Keratinocyte (primary cell): ENCODE measurements around the gene TMEM127. TPM values are rescaled to one million over a fixed set of nuclear protein-coding genes. Genes with fewer than 3 reads are reported as not detected.

Source experiments
- DNase-seq: peaks from one replicate; pipeline ENCODE4 v3.0.0-alpha.2; 2011; ENCODE audit warnings: low read depth, missing footprints, low spot score
- FAIRE-seq: peaks from 2 replicates; lab custom pipeline; 2011; peaks lifted over from hg19 to GRCh38; lab: Jason Lieb, UNC
- H2AFZ ChIP-seq: 2 replicates; pipeline ENCODE4 v1.6.0; 2012; ENCODE audit warnings: low read length, control low read depth, inconsistent platforms; ENCODE audit not compliant: control insufficient read depth
- H3K27ac ChIP-seq: 2 replicates; pipeline ENCODE4 v1.5.1; 2011; ENCODE audit warnings: low read length; ENCODE audit not compliant: control insufficient read depth, insufficient read depth
- H3K27me3 ChIP-seq: 3 replicates; pipeline ENCODE4 v1.6.0; 2011; ENCODE audit warnings: low read length; ENCODE audit not compliant: control insufficient read depth, insufficient read depth; ENCODE audit errors: extremely low read depth
- H3K36me3 ChIP-seq, 2 experiments: 2 replicates in 1 of 2; 3 replicates in 1 of 2; pipeline ENCODE4 v1.5.1; 2011; ENCODE audit warnings: low read length in 2 of 2, mild to moderate bottlenecking in 1 of 2; ENCODE audit not compliant: control insufficient read depth in 2 of 2, insufficient read depth in 2 of 2; ENCODE audit errors: extremely low read depth in 1 of 2
- H3K4me1 ChIP-seq: 3 replicates; pipeline ENCODE4 v1.5.1; 2011; ENCODE audit warnings: low read length; ENCODE audit not compliant: control insufficient read depth, insufficient read depth; ENCODE audit errors: extremely low read depth
- H3K4me2 ChIP-seq: 3 replicates; pipeline ENCODE4 v1.6.0; 2011; ENCODE audit warnings: low read depth, low read length; ENCODE audit not compliant: control insufficient read depth, insufficient read depth; ENCODE audit errors: extremely low read depth
- H3K4me3 ChIP-seq, 3 experiments: fragments of 200-600 bp in 1 of 3; sonication (generic) in 1 of 3; 2 replicates in 2 of 3; 3 replicates in 1 of 3; pipeline ENCODE4 v1.5.1; 2011 to 2016; ENCODE audit warnings: low read length in 3 of 3, mild to moderate bottlenecking in 3 of 3, control low read depth in 2 of 3, inconsistent platforms in 1 of 3, low read depth in 1 of 3, mixed read lengths in 1 of 3, mixed run types in 1 of 3, moderate library complexity in 1 of 3; ENCODE audit not compliant: control insufficient read depth in 2 of 3, insufficient read depth in 2 of 3; ENCODE audit errors: extremely low read depth in 1 of 3
- H3K79me2 ChIP-seq: 2 replicates; pipeline ENCODE4 v1.6.0; 2012; ENCODE audit warnings: low read length; ENCODE audit not compliant: control insufficient read depth, insufficient read depth
- H3K9ac ChIP-seq: 3 replicates; pipeline ENCODE4 v1.6.0; 2011; ENCODE audit warnings: low read length; ENCODE audit not compliant: control insufficient read depth, insufficient read depth; ENCODE audit errors: extremely low read depth
- H3K9me1 ChIP-seq: 3 replicates; pipeline ENCODE4 v1.6.0; 2011; ENCODE audit warnings: low read length; ENCODE audit not compliant: control insufficient read depth, insufficient read depth; ENCODE audit errors: extremely low read depth
- H3K9me3 ChIP-seq: 2 replicates; pipeline ENCODE4 v1.5.1; 2012; ENCODE audit warnings: low read depth, low read length; ENCODE audit not compliant: control insufficient read depth
- H4K20me1 ChIP-seq: 3 replicates; pipeline ENCODE4 v1.6.0; 2011; ENCODE audit warnings: low read length; ENCODE audit not compliant: control insufficient read depth, insufficient read depth; ENCODE audit errors: extremely low read depth
- EZH2 ChIP-seq: IDR thresholded peaks from one replicate; pipeline ENCODE4 v1.6.1; 2012; ENCODE audit warnings: inconsistent platforms, mild to moderate bottlenecking, low read length, moderate library complexity
- dilution Hi-C: fragments of 300-500 bp; cut with MboI; formaldehyde crosslinking; loops from one replicate; pipeline ENCODE4 v1.7.0; 2020; ENCODE audit warnings: low sequenced_read_pairs; ENCODE audit not compliant: extremely low pct_ligation_motif_present
- polyA plus RNA-seq, 5 experiments: library from polyadenylated mRNA; depleted of rRNA in 3 of 5; stranded (reverse) in 3 of 5; stranded (forward) in 1 of 5; unstranded in 1 of 5; fragments of >200 nt; gene quantifications; 1 replicate in 1 of 5; 2 replicates in 3 of 5; 3 replicates in 1 of 5; pipeline versions ENCODE4 v1.2.1 to v1.2.3, GENCODE V29; 2011 to 2012; ENCODE audit warnings: missing spikeins in 2 of 5, low read depth in 1 of 5, low replicate concordance in 1 of 5
- TF ChIP-seq, protein P1 (sequence below), 3 experiments: IDR thresholded peaks in 1 of 3; conservative IDR thresholded peaks in 1 of 3; optimal IDR thresholded peaks in 1 of 3; 2 replicates in 2 of 3; 3 replicates in 1 of 3; pipeline versions ENCODE3 to v1.5.1; 2011; ENCODE audit warnings: low read length in 3 of 3, mild to moderate bottlenecking in 3 of 3, moderate library complexity in 2 of 3, control low read depth in 1 of 3, inconsistent platforms in 1 of 3; ENCODE audit not compliant: insufficient read depth in 2 of 3; ENCODE audit errors: extremely low read depth in 1 of 3

TMEM127 gene
- polyA plus RNA-seq, 1 donor (not counting 4 experiments of a cell fraction or from before 2014, with no cell fraction given), result 30.8 TPM

DNA sequence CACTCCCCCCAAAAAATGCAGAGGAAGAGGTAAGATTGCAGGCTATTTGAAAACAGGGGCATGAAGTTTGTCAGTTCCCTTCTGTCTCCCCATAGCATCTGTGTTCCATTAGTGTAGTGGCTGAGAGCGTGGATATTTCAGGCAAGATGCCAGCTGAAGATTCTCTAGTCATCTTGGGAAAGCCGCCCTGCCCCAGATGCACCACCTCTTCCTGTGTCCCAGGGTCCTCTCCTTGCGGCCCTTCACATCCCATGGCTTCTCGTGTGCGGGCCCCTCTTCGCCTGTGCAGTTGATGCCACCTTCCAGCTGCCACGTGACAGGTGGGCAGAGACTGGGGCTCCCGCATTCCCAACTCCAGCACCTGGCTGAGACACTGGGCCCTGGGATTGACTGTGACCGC lies 16.1 kb downstream of the TMEM127 start:
- DNase-seq (no peak), FAIRE-seq (no peak)
- no peak overlapping the region for H3K9ac ChIP-seq
- peaks cover 17 to 22% of the 10 kb centered on the region in 2 experiments for H3K36me3 ChIP-seq
- no peaks in the 10 kb centered on the region for H3K9me1 ChIP-seq
- dilution Hi-C loops, result no loop called here
- H4K20me1 ChIP-seq, result no peaks in the 10 kb centered on the region
- TF ChIP-seq EZH2, result no peak
- TF ChIP-seq, protein P1, sequence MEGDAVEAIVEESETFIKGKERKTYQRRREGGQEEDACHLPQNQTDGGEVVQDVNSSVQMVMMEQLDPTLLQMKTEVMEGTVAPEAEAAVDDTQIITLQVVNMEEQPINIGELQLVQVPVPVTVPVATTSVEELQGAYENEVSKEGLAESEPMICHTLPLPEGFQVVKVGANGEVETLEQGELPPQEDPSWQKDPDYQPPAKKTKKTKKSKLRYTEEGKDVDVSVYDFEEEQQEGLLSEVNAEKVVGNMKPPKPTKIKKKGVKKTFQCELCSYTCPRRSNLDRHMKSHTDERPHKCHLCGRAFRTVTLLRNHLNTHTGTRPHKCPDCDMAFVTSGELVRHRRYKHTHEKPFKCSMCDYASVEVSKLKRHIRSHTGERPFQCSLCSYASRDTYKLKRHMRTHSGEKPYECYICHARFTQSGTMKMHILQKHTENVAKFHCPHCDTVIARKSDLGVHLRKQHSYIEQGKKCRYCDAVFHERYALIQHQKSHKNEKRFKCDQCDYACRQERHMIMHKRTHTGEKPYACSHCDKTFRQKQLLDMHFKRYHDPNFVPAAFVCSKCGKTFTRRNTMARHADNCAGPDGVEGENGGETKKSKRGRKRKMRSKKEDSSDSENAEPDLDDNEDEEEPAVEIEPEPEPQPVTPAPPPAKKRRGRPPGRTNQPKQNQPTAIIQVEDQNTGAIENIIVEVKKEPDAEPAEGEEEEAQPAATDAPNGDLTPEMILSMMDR (optimal IDR thresholded peaks at IDR 0.05 in 1 of 3, IDR thresholded peaks at IDR 0.05 in 1 of 3, conservative IDR thresholded peaks at IDR 0.05 in 1 of 3; ENCODE audit: extremely low read depth in 1 of 3, insufficient read depth in 2 of 3, low read length in 3 of 3), result no peak
- H3K4me1 ChIP-seq, result no peaks in the 10 kb centered on the region
- no peaks in the 10 kb centered on the region for H3K27me3 ChIP-seq
- no peaks in the 10 kb centered on the region for H3K9me3 ChIP-seq
- no peak overlapping the region for H2AFZ ChIP-seq
- H3K4me3 ChIP-seq, result no peak overlapping the region
- H3K27ac ChIP-seq, result no peak overlapping the region
- no peaks in the 10 kb centered on the region for H3K79me2 ChIP-seq
- no peak overlapping the region for H3K4me2 ChIP-seq

DNA sequence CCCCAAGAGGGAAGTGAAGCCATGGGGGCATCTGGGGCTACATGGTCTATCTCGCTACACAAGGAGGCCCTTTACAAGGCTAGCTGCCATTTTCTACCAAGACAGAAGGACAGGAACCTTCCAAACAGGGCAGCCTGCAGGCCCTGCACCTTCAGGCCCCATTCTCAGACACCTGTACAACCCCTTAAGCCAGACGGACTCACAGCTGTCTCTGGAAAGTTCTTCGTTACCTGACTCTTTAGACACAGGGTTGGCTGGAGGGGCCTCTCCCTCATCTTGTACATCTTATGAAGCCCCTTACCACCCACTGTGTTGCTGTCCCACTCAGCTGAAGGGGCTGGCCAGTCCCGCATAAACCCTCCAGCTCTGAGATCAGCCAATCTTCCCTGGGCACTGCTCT lies 17.2 kb downstream of the TMEM127 start:
- Histone ChIP-seq H3K27me3 (no peaks in the 10 kb centered on the region), H3K9me3 (no peaks in the 10 kb centered on the region), H3K27ac (no peak overlapping the region), H3K9me1 (no peaks in the 10 kb centered on the region), H4K20me1 (no peaks in the 10 kb centered on the region), H3K79me2 (no peaks in the 10 kb centered on the region), H3K36me3 (peaks cover 8 to 12% of the 10 kb centered on the region in 2 experiments), H3K4me3 (no peak overlapping the region), H3K9ac (no peak overlapping the region), H2AFZ (no peak overlapping the region), H3K4me1 (no peaks in the 10 kb centered on the region), H3K4me2 (no peak overlapping the region)
- no peak for TF ChIP-seq EZH2
- TF ChIP-seq, protein P1 (optimal IDR thresholded peaks at IDR 0.05 in 1 of 3, IDR thresholded peaks at IDR 0.05 in 1 of 3, conservative IDR thresholded peaks at IDR 0.05 in 1 of 3; ENCODE audit: extremely low read depth in 1 of 3, insufficient read depth in 2 of 3, low read length in 3 of 3), result no peak
- dilution Hi-C loops, result no loop called here
- DNase-seq (no peak), FAIRE-seq (no peak)
